Stimulated activated CD4-positive, alpha-beta T cell treated with anti-CD3 and anti-CD28 coated beads, Interleukin-4, amount 100 ng/mL, for 48 hours (primary cell): Measurements from ENCODE around the gene ZNF672.
"Not testable (repeated sequence)": the region's sequence is repeated elsewhere in the genome, so short reads cannot be mapped to it uniquely, and the experiment has no call there.

ENCODE experiments used
- DNase-seq, 2 donors: peaks; one replicate each; pipeline ENCODE4 v3.0.0-alpha.2; 2020; ENCODE audit warnings: low read depth in 2 of 2

Gene ZNF672

DNA sequence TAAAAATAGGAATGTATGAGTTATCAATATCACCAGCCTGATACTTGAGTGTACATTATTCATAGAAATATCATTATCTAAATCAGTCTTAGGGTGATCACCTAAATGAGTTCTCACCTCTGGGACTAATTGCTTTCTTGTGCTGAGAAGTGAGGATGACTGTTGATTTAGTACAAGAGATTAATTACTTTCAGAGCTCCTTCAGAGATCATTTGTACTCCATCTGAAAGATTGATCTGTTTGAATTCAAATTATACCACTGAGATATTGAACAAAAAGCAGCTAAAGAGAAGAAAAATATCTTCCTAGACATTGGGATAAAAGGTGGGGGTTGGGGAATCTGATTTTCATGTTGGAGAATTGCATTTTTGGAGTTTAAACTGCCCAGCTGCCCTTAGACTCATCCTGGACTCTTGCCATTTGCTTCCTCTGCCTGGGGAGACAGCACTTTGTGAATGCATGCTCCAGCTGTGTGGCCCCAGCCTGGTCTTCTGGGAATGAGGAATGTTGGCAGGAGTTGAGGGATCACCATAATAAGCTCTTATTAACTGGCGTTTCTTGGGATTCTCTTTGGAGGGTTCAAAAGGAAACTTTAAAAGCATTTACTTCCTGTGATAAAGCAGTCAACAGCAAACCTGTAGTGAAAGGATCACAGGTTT lies 48.3 kb downstream of the ZNF672 start:
- DNase-seq: no peak

- not testable (repeated sequence) for DNase-seq
Observed at GRCh38 chr1:248889914-248890243, 51.9 kb downstream of the ZNF672 start.

DNA sequence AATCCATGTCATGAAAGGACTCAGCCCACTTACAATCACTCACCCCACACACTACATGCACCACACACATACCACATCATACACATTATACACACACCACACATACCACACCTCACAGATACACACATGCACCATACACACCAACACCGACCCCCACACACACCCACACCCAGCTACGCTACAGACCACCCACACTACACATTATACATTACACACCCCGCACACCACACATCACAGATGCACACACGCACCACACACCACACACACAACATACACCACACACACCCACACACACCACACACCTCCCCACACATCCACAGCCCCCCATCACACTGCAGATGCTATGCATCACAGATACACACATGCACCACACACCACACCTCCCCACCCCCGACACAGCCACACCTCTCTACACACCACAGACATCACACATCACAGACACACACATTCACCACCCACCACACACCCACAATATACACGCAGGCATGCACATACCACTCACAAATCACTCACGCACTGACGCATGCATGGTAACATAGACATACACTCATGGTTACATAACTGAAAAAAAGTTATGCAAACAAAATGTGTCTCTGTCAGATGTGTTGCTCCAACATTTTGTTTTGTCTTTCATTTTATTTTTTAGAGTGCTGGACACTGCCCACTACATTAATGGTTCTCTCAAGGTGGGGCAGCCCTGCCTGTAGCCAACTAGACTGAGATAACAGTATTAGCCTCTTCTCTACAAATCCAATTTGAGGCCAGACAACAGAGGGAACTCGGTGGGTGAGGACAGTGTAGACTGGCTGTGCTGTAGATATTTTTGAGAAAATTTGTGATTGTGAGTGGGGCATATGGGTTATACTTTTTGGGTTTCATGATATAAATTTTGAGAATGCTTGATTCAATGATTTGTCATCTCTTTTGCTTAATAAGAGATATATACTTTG lies 52.8 kb downstream of the ZNF672 start:
- DNase-seq: no peak

- DNase-seq: no peak
Observed at GRCh38 chr1:248891758-248892157, 53.7 kb downstream of the ZNF672 start.

DNA sequence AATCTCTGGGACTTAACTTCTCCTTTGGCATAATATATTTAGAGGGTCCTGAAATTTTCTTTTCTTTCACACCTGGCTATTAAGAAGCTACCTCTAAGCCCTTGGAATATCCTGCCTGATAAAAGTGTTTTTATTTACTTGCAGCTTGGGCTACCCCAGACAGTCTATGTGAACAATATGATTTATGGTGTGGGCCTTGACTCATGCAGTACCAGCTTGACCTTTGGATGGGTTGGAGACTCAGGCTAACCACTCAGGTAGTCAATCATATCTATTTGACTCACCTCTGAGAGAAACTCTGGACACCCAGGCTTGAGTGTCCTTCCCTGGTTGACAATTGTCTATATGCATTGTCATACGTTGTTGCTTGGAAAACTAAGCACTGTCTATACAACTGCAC lies 54.6 kb downstream of the ZNF672 start:
- no peak for DNase-seq

DNA sequence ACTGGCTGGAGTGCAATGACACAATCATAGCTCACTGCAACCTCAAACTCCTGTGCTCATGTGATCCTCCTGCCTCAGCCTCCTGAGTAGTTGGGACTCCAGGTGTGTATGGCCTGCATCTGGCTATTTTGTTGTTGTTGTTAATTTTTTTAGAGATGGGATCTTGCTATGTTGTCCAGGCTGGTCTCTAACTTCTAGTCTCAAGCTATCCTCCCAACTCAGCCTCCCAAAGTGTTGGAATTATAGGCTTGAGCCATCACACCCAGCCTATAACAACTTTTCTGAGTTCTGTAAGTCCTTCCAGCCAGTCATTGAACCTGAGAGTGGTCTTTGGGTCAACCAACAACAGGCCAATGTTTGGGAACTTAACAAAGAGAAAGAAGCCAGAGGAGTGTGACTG lies 56.8 kb downstream of the ZNF672 start:
- no peak for DNase-seq

DNA sequence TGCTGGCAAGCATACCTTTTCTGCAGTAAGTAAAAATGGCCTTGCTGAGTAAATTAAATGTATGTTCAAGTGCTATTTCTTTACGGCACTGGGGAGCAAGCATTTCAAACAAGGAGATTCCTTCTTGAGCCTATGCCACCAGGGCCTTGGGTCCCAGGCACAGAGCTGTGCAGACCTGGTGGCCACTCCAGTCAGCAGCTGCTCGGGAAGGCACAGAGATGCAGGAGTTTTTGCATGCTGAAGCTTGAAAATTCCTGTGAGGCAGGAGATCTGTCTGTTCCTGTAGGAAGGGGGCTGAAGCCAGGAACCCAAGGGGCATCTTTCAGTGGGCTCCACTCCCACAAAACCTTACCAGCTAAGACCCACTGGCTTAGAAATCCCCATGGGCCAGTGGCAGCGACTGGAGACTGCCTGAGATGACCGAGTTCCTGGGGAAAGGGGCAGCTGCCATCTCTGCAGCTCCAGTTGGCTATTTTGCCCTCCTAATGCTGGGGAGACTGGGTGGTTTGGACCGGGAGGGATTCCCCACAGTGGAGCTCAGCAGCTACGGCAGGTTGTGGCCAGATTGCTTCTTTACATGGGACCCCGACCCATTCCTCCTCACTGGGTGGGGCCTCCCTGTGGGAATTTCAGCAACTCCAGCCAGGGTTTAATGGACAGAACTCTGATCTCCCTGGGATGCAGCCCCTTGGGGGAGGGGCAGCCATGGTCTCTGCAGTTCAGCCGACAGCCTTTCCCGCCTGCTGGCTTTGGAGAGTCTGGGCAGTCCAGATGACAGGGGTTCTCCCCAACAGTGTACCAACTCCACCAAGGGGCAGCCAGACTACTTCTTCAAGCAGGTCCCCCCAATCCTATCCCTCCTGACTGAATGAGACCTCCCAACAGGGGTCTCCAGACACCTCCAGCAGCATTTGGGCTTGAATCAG lies 59.7 kb downstream of the ZNF672 start:
- DNase-seq: no peak
